Naive B cell (primary cell): Measurements from ENCODE around the gene POU2AF3. TPM values are rescaled to one million over a fixed set of nuclear protein-coding genes. Genes with fewer than 3 reads are reported as not detected.
A peak's percentile ranks its signal among the peaks of the same experiment; 100 is the strongest.
"Not testable (repeated sequence)": the region's sequence is repeated elsewhere in the genome, so short reads cannot be mapped to it uniquely, and the experiment has no call there.

Source experiments
- ATAC-seq, 2 donors: fragments of 150-1000 bp; cut with Tn5 transposase; 2 replicates each; pipeline ENCODE4 v1.10.0; 2021; ENCODE audit warnings: low read depth in 2 of 2, mild to moderate bottlenecking in 2 of 2, moderate library complexity in 2 of 2
- DNase-seq: peaks from one replicate; pipeline ENCODE4 v3.0.0; 2022
- H3K27ac Mint-ChIP-seq, 6 donors: one replicate each; pipeline ENCODE4 v1.8.0; 2020 to 2022; ENCODE audit warnings: mild to moderate bottlenecking in 6 of 6, mixed read lengths in 6 of 6, moderate library complexity in 5 of 6, inconsistent platforms in 2 of 6
- H3K27me3 Mint-ChIP-seq, 3 donors: one replicate each; pipeline ENCODE4 v1.8.0; 2021 to 2022; ENCODE audit warnings: mixed read lengths in 3 of 3, mild to moderate bottlenecking in 1 of 3
- H3K36me3 Mint-ChIP-seq, 2 donors: one replicate each; pipeline ENCODE4 v1.8.0; 2020 to 2022; ENCODE audit warnings: mixed read lengths in 2 of 2, inconsistent platforms in 1 of 2, mild to moderate bottlenecking in 1 of 2
- H3K4me1 Mint-ChIP-seq, 3 donors: one replicate each; pipeline ENCODE4 v1.8.0; 2020 to 2022; ENCODE audit warnings: mixed read lengths in 3 of 3, inconsistent platforms in 1 of 3, mild to moderate bottlenecking in 1 of 3, moderate library complexity in 1 of 3
- H3K4me3 Mint-ChIP-seq, 8 donors: one replicate each; pipeline ENCODE4 v1.8.0; 2020 to 2022; ENCODE audit warnings: mild to moderate bottlenecking in 8 of 8, mixed read lengths in 8 of 8, moderate library complexity in 8 of 8, inconsistent platforms in 2 of 8
- H3K9me3 Mint-ChIP-seq, 7 donors: one replicate each; pipeline ENCODE4 v1.8.0; 2020 to 2022; ENCODE audit warnings: mixed read lengths in 7 of 7, mild to moderate bottlenecking in 5 of 7, inconsistent platforms in 2 of 7, moderate library complexity in 1 of 7
- polyA plus RNA-seq, 6 donors: library from polyadenylated mRNA; unstranded; fragments of 300-500 nt; fragmentation: Illumina TruSeq; gene quantifications; one replicate each; pipeline ENCODE4 v1.2.3, GENCODE V29; 2021; ENCODE audit warnings: low read depth in 6 of 6

Gene POU2AF3
- under 1 TPM in 1 of 6 donors, not detected in 5; 0.77 TPM for polyA plus RNA-seq

- peak within 1 kb of the TSS; percentile 60 to 89 (median 82) for H3K4me3 Mint-ChIP-seq
- peaks cover 9 to 24% (median 17%) of the 10 kb centered on the region in 3 donors for H3K27me3 Mint-ChIP-seq
- peaks cover 28 to 57% (median 46%) of the 10 kb centered on the region in 3 donors for H3K4me1 Mint-ChIP-seq
- H3K36me3 Mint-ChIP-seq = no peaks in the 10 kb centered on the region
- DNase-seq (no peak), ATAC-seq (peak; percentile 54 to 55)
- no peak within 1 kb of the TSS for H3K27ac Mint-ChIP-seq
- H3K9me3 Mint-ChIP-seq = no peaks in the 10 kb centered on the region
These were observed at the start of gene POU2AF3 for GRCh38 chr11:111298413-111299100. Gene POU2AF3, plus strand, starts transcription at chr11:111298546. Its CDS starts 36 bp downstream, at chr11:111298582.

- DNase-seq (no peak), ATAC-seq (no peak)
- no peak overlapping the region for H3K4me3 Mint-ChIP-seq
- H3K36me3 Mint-ChIP-seq = peaks cover 7 to 8% of the 10 kb centered on the region in 2 donors
- H3K9me3 Mint-ChIP-seq = peaks cover 0 to 2% (median 0%) of the 10 kb centered on the region in 7 donors
- no peaks in the 10 kb centered on the region for H3K4me1 Mint-ChIP-seq
- peaks cover 0 to 20% (median 10%) of the 10 kb centered on the region in 3 donors for H3K27me3 Mint-ChIP-seq
- no peak overlapping the region for H3K27ac Mint-ChIP-seq
These were observed 47.4 kb upstream of the POU2AF3 start for GRCh38 chr11:111250936-111251335.

- Mint-ChIP-seq H3K9me3 (peaks cover 0 to 2% (median 0%) of the 10 kb centered on the region in 7 donors), H3K36me3 (peaks cover 7 to 8% of the 10 kb centered on the region in 2 donors), H3K4me1 (no peaks in the 10 kb centered on the region), H3K27ac (no peak overlapping the region), H3K27me3 (peaks cover 0 to 24% (median 2%) of the 10 kb centered on the region in 3 donors), H3K4me3 (no peak overlapping the region)
- ATAC-seq = peak; percentile 32 to 47
- DNase-seq = no peak
These were observed 45.2 kb upstream of the POU2AF3 start for GRCh38 chr11:111253131-111253530.

GRCh38 chr11:111253630-111254029 lies 44.7 kb upstream of the POU2AF3 start:
- H3K4me3 Mint-ChIP-seq = no peak overlapping the region
- peaks cover 0 to 2% (median 0%) of the 10 kb centered on the region in 7 donors for H3K9me3 Mint-ChIP-seq
- H3K27ac Mint-ChIP-seq = no peak overlapping the region
- ATAC-seq (no peak), DNase-seq (no peak)
- peaks cover 7 to 8% of the 10 kb centered on the region in 2 donors for H3K36me3 Mint-ChIP-seq
- no peaks in the 10 kb centered on the region for H3K4me1 Mint-ChIP-seq
- peaks cover 0 to 22% (median 0%) of the 10 kb centered on the region in 3 donors for H3K27me3 Mint-ChIP-seq

GRCh38 chr11:111258046-111258445 lies 40.3 kb upstream of the POU2AF3 start:
- Mint-ChIP-seq H3K9me3 (no peaks in the 10 kb centered on the region), H3K27ac (no peak overlapping the region), H3K4me3 (no peak overlapping the region), H3K36me3 (no peaks in the 10 kb centered on the region), H3K27me3 (peaks cover 0 to 24% (median 17%) of the 10 kb centered on the region in 3 donors), H3K4me1 (no peaks in the 10 kb centered on the region)
- DNase-seq (no peak), ATAC-seq (no peak)

- Mint-ChIP-seq H3K27ac (no peak overlapping the region), H3K4me1 (no peaks in the 10 kb centered on the region), H3K9me3 (no peaks in the 10 kb centered on the region), H3K27me3 (peaks cover 0 to 22% (median 20%) of the 10 kb centered on the region in 3 donors), H3K36me3 (no peaks in the 10 kb centered on the region), H3K4me3 (peak overlapping the region in 1 of 8 donors; percentile 6)
- DNase-seq (no peak), ATAC-seq (no peak)
These were observed 38.5 kb upstream of the POU2AF3 start for GRCh38 chr11:111259896-111260295.

GRCh38 chr11:111260811-111261210 lies 37.5 kb upstream of the POU2AF3 start:
- no peak overlapping the region for H3K4me3 Mint-ChIP-seq
- no peaks in the 10 kb centered on the region for H3K36me3 Mint-ChIP-seq
- ATAC-seq (no peak), DNase-seq (no peak)
- peaks cover 0 to 22% (median 18%) of the 10 kb centered on the region in 3 donors for H3K27me3 Mint-ChIP-seq
- H3K9me3 Mint-ChIP-seq = no peaks in the 10 kb centered on the region
- no peaks in the 10 kb centered on the region for H3K4me1 Mint-ChIP-seq
- H3K27ac Mint-ChIP-seq = no peak overlapping the region

GRCh38 chr11:111264646-111265045 lies 33.7 kb upstream of the POU2AF3 start:
- H3K4me3 Mint-ChIP-seq = no peak overlapping the region

GRCh38 chr11:111265421-111265820 lies 32.9 kb upstream of the POU2AF3 start:
- Mint-ChIP-seq H3K4me1 (no peaks in the 10 kb centered on the region), H3K27me3 (peaks cover 0 to 22% (median 4%) of the 10 kb centered on the region in 3 donors), H3K9me3 (no peaks in the 10 kb centered on the region), H3K27ac (no peak overlapping the region), H3K4me3 (no peak overlapping the region), H3K36me3 (no peaks in the 10 kb centered on the region)
- no peak for ATAC-seq
- DNase-seq = no peak

More at GRCh38 chr11:111264646-111265045, 33.7 kb upstream of the POU2AF3 start:
- no peaks in the 10 kb centered on the region for H3K4me1 Mint-ChIP-seq
- no peak overlapping the region for H3K27ac Mint-ChIP-seq
- H3K36me3 Mint-ChIP-seq = no peaks in the 10 kb centered on the region
- DNase-seq = no peak
- no peaks in the 10 kb centered on the region for H3K9me3 Mint-ChIP-seq
- H3K27me3 Mint-ChIP-seq = peaks cover 0 to 22% (median 7%) of the 10 kb centered on the region in 3 donors
- no peak for ATAC-seq

GRCh38 chr11:111268303-111268702 lies 30.0 kb upstream of the POU2AF3 start:
- ATAC-seq, H3K4me3 Mint-ChIP-seq, H3K27ac Mint-ChIP-seq, H3K9me3 Mint-ChIP-seq, DNase-seq, H3K36me3 Mint-ChIP-seq: not testable (repeated sequence)
- peaks cover 0 to 14% (median 5%) of the 10 kb centered on the region in 3 donors for H3K27me3 Mint-ChIP-seq
- H3K4me1 Mint-ChIP-seq = peaks cover 9 to 12% (median 10%) of the 10 kb centered on the region in 3 donors

GRCh38 chr11:111269146-111269868 lies 29.0 kb upstream of the POU2AF3 start:
- peaks cover 9 to 12% (median 10%) of the 10 kb centered on the region in 3 donors for H3K4me1 Mint-ChIP-seq

GRCh38 chr11:111272420-111272819 lies 25.9 kb upstream of the POU2AF3 start:
- Mint-ChIP-seq H3K27me3 (peaks cover 5 to 18% (median 14%) of the 10 kb centered on the region in 3 donors), H3K36me3 (no peaks in the 10 kb centered on the region), H3K4me3 (no peak overlapping the region), H3K4me1 (peaks cover 9 to 12% (median 10%) of the 10 kb centered on the region in 3 donors), H3K27ac (peak overlapping the region in 1 of 6 donors; percentile 4), H3K9me3 (no peaks in the 10 kb centered on the region)
- no peak for DNase-seq
- peak in 1 of 2 donors; percentile 46 for ATAC-seq

More at GRCh38 chr11:111269146-111269868, 29.0 kb upstream of the POU2AF3 start:
- Mint-ChIP-seq H3K27ac (no peak overlapping the region), H3K36me3 (no peaks in the 10 kb centered on the region), H3K4me3 (no peak overlapping the region), H3K27me3 (peaks cover 3 to 9% (median 5%) of the 10 kb centered on the region in 3 donors), H3K9me3 (no peaks in the 10 kb centered on the region)
- no peak for ATAC-seq
- no peak for DNase-seq

GRCh38 chr11:111282562-111283075 lies 15.7 kb upstream of the POU2AF3 start:
- peaks cover 8 to 19% (median 12%) of the 10 kb centered on the region in 3 donors for H3K4me1 Mint-ChIP-seq
- no peaks in the 10 kb centered on the region for H3K9me3 Mint-ChIP-seq
- peak overlapping the region in 1 of 6 donors; percentile 56 for H3K27ac Mint-ChIP-seq
- ATAC-seq (no peak), DNase-seq (no peak)
- no peaks in the 10 kb centered on the region for H3K36me3 Mint-ChIP-seq
- H3K4me3 Mint-ChIP-seq = no peak overlapping the region
- no peaks in the 10 kb centered on the region for H3K27me3 Mint-ChIP-seq
